SIG-M5 treated with dmso at 0.1 percent for 504 hours (cell line): ENCODE results near the gene VAC14.

ENCODE experiments used
- DNase-seq: peaks from one replicate; lab custom pipeline; 2025; ENCODE audit not compliant: unreplicated experiment; lab: John Stamatoyannopoulos, UW

VAC14 gene

DNA sequence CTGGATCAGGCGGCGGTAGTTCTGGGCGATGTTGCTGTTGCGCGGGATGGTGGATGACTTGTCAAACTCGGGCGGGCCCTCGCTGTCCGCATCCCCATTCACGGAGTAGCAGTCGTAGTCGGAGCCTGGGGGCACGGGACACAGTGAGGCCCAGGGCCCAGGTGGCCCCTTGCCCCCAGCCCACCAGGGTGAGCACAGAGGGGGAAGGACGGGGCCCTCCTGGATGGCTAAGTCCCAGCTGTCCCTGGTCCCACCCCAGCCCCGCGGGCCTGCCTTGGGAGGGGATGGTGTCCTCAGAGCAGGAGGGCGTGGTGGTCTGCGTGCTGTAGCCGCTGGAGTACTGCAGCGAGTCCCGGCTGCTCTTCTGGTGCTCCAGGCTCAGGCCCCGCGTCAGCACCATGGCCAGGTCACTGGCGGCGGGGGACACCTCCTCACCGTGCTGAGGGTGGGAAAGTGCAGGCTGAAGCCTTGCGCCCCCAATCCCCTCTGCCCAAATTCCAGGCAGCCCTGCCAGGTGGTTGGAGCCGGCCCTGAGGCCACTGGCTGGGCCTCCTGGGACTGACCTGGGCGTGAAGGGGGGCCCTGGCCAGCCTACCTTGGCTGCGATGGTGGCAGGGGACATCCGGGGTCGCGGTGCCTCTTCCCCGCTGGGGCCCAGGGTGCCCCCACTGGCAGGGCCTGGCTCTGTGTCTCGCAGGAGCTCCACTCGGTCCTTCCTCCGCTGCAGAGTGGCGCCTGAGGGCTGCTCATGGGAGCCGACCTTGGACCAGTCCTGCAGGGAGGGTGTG lies 136.4 kb downstream of the VAC14 start:
- no peak for DNase-seq

DNA sequence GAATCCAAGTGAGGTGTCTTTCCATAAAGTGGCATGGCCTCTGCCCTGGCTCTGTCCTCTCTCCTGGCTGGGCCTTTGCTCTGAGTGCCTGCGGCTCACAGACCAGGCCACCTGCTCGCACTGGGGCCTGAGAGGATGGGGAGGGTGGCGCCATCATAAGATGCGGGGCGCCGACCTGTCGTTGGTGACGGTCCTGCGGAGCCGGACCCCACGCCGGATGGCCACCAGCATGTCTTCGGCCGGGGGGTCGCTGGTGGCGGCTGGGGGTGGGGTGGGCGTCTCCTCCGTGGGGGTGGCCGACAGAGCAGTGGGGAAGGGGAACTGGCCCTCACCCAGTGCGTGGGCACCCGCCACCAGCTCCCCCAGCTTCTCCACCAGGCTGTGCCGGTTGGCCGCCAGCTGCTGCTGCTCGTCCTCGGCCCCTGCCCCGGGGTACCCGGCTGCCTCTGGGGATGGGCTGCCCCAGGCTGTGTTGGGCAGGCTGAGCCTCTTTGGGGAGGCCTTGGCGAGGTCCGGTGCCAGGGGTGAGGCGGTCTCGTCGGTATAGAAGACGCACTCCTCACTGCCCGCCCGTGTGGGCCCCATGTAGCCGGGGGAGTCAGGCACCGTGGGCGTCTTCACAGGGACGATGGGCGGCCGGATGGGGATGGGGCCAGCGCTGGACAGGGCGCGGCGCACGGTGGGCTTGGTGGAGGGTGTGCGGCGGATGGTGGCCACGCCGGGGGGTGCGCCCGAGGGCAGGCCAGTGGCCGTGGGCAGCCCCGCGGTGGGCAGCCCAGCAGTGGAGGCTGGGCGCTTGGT lies 137.2 kb downstream of the VAC14 start:
- no peak for DNase-seq

DNA sequence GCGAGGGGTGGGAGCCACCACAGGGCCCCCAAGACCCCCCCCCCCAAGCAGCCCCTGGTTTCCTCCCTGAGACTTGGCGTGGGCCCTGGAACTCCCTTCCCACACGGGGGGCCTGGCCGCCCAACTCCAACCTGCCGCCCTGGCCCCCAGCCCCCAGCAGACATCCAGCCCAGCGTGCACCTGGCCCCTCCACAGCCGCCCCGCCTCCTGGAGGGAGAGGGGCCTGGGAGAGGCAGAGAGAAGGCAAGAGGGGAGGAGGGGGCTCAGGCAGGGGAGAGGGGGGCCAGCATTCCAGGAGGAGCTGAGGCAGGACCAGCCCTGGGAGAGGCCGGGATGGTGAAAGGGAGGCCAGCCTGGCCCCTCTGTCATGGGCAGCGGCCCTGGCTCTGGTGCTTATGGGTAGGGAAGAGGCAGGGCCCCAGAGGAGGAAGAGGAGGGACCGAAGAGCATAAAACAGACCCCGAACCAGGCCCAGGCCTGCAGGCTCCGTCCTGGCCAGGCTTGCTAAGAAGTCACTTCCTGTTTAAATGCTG lies 137.9 kb downstream of the VAC14 start:
- DNase-seq: no peak

DNA sequence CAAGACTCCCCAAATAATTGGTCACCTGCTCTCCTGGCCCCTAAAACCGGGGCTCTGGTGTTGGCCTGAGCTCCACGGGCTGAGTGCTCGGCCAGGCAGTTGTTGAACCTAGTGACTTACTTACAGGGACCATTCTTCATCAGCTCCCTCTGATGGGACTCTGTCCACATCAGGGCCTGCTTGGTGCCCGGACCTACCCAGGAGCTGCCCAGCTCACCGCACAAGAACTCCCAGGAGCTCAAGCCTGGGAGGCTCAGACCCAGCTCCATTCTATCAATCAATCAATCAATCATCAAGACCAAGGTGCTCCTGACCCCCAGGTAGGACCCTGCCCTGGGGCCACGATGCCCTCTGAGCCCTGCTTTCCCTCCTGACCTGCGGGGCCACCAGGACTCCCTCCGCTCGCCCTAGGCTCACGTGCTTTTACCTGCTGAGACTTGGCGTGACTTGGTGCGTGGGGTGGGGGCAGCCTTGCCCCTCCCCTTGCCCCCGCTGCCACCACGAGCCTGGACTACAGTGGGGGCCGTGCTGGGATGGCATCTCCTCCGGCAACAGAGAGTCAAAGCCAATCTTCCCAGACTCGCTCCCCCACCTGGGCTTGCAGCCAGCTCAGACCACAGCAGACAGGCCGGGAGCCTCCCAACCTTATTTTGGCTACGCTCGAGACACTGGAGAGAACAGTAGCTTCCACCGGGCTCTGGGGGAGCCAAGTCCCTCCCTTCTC lies 138.9 kb downstream of the VAC14 start:
- DNase-seq: no peak

DNA sequence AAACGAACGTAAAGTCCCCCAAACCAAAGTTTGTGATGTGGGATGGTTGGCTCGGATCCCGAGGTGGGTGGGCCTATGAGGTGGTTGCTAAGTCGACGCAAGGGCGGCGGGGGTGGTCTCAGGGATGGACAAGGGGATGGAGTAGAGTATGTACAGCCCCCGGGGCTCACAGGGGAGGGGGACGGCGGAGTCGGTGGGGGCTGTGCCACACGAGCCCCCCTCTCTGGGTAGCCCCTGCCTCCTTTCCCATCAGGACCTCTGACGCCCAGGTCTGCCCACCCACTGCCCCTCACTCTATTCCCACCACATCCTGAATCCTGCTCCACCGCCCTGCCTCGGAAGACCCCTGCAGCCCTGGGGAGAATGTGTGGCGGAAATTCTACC lies 139.4 kb downstream of the VAC14 start:
- DNase-seq: no peak

DNA sequence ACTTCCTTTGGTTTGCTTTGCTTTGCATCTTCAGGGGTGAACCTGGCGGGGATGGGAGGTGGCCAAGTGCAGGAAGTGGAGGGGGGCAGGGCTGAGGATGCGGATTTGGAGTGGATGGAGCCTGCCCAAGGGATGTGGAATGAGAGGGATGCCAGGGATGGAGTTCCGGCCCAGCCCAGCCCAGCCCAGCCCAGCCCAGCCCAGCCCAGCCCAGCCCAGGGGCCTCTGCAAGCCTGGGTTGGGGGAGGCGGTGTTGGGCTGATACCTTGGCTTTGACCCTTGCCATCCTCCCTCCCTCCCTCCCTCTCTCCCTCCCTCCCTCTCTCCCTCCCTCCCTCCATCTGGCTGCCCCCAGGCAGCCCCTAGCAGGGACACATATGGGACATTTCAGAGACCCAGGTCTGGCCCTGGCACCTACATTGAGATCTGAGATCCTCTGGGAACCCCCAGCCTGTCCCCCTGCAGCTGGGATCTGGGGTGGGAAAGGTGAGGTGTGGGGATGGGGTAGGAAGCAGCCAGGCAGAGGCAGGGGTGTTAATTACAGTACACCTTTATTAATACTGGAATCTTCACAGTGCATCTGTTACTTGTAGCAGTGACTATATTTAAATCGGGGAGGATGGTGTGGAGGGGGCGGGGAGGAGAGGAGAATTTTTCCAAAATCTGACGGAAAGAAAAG lies 140.1 kb downstream of the VAC14 start:
- no peak for DNase-seq

DNA sequence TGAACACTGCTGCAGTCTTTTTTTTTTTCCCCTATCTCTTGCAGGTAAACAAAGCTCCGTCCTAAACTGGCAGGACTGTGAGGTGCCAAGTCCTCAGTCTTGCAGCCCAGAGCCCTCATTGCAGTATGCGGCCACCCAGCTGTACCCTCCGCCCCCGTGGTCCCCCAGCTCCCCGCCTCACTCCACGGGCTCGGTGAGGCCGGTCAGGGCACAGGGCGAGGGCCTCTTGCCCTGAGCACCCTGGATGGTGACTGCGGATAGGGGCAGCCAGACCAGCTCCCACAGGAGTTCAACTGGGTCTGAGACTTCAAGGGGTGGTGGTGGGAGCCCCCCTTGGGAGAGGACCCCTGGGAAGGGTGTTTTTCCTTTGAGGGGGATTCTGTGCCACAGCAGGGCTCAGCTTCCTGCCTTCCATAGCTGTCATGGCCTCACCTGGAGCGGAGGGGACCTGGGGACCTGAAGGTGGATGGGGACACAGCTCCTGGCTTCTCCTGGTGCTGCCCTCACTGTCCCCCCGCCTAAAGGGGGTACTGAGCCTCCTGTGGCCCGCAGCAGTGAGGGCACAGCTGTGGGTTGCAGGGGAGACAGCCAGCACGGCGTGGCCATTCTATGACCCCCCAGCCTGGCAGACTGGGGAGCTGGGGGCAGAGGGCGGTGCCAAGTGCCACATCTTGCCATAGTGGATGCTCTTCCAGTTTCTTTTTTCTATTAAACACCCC lies 140.8 kb downstream of the VAC14 start:
- DNase-seq: no peak

DNA sequence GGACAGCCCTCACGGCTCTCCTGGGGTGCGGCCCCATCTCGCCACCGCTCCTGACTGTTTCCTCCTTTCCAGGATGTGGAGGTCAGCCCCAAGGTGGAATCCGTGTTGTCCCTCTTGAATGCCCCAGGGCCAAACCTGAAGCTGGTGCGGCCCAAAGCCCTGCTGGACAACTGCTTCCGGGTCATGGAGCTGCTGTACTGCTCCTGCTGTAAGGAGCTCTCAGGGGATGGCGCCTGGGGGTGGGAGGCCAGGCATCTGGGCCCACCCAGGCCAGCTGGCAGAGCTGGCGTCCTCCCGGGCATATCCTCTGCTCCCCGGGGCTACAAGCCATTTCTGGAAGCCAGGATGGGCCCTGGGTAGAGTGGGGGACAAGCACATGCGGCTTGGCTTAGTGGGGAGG lies 141.4 kb downstream of the VAC14 start:
- no peak for DNase-seq

DNA sequence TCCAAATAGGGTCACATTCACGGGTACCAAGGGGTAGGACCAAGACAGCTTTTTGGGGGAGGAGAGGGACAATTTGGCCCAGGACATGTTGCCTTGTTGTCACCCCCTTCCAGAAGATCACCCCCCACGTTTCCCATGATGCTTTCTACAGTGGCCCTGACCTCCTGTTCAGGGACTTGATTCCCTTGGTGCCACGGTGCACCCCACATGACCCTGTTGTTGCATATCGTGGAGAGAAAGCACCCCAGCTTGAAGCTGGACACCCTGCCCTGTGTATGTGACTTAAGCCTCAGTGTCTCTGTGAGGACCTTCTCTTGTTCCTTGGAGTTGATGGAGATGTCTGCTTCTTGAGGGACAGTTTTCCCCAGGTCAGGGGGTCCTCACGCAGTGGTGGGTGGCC lies 142.0 kb downstream of the VAC14 start:
- DNase-seq: no peak

DNA sequence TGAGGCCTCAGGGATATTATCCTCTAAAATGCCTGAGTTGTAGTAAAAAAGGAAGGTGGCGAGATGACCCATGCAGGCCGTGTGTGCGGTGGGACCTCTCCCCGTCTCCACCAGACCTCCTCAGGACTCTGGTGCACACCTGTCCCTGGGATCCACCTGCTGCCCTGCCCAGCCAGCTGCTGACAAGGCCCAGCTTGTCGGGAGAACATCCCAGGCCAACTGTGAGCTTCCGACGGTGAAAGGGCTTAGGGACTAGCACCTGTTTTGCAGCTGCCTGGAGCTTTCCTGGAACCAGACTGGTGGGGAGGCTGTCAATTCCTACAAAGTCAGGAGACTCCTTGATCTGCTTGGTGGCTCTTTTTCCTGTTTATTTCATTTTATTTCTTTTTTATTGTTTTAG lies 143.0 kb downstream of the VAC14 start:
- DNase-seq: no peak

DNA sequence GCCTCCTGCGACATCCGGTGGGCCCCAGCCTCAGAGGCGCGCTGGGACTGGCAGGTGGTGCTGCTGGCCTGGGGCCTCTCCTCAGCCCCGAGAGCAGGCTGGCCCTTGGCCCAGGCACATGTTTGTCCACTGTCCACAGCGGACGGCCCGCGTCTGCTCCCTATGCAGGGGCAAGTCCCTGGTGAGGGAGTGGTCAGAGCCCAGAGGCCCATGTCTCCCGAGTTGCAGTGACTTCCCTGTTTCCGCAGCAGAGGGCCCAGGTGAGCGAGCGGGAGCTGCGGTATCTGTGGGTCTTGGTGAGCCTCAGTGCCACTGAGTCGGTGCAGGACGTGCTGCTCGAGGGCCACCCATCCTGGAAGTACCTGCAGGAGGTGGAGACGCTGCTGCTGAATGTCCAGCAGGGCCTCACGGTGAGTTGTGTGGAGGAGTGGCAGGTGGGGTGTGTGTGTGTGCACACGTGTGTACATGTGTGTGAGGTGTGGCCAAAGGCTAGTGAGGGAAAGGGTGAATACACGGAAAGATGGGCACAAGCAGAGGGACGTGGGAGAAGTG lies 144.2 kb downstream of the VAC14 start:
- no peak for DNase-seq

DNA sequence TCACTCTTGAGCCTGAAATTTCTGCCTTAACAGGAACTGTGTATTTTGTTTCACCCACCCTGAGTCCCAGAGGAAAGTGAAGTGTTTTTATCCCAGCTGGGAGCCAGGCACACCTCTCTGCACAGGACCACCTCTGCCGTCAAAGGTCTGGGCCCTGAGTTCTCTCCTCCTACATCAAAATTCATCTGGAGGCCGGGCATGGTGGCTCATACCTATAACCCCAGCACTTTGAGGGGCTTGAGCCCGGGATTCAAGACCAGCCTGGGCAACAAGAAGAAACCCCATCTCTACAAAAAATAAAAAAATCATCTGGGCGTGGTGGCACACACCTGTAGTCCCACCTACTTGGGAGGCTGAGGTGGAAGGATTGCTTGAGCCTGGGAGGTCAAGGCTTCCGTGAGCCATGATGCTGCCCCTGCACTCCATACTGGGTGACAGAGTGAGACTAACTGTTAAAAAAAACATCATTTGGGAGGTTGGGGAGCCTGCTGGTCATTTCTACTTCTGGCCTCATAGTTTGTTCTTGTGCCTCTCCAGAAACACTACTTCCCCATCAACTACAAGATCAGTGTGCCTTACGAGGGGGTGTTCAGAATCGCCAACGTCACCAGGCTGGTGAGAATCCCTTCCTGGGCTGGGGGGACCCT lies 144.8 kb downstream of the VAC14 start:
- no peak for DNase-seq

DNA sequence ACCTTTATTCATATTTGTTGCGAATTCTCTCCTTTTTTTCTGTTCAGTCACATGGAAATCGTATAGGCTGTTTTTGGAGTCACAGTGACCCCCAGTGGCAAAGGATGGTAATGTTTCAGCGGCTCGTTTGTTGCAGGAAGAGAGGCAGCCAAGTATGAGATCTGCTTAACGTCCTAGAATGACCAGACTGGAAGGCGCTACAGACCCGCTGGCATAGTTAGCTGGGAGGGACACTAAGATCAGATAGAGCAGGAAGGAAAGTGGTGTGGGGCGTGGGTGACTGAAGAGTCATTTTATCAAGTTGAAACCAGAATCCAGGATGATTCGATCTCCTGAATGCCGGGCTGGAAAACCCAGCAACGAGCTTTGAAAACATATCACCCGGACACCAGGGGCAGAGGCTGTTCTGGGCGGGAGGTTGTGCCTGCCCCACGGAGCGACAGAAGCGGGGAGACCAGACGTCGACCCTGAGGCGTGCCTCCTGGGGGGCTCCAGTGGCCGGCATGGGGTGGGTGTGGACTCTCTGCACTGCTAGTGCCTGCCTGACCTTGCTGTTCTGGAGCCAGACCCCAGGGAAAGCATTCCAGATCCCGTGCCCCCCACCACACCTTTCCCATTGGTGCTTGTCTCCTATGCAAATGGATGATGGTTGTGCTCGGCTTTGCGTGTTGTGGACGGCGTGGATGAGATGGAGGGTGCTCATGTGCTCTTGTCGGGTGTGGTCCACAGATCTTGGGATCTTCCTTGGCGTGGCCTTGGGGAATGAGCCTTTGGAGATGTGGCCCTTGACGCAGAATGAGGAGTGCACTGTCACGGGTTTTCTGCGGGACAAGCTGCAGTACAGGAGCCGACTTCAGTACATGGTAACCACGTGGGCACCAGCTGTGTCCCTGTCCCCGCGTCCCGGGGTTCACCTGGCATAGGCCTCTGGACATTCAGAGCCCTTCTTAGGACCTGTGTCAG lies 146.9 kb downstream of the VAC14 start:
- peak; percentile 78 for DNase-seq

DNA sequence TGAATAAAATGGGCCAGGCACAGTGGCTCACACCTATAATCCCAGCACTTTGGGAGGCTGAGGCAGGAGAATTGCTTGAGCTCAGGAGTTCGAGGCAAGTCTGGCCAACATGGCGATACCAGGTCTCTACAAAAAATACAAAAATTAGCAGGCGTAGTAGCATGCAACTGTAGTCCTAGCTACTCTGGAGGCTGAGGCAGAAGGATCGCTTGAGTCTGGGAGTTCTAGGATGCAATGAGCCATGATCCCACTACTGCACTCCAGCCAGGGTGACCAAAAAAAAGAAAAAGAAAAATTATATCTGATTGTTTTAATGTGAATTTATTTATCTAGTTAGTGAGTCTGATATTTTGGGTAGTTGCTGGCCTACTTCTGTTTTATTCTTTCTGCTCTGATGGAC lies 147.6 kb downstream of the VAC14 start:
- DNase-seq: no peak

DNA sequence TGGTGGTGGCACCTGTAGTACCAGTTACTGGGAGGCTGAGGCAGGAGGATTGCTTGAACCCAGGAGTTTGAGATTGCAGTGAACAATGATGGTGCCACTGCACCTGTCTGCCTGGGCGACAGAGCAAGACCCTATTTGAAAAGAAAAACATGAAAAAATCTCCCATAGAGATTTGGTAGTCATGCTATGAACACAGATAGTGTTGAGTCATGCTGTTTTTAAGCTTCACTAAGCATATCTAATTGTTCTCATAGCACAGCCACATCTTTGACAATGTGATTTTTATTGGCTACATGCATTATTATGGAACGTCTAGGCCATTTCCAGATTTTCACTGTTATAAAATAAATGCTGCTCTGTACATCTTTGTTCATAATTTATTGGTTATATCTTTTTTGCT lies 148.6 kb downstream of the VAC14 start:
- no peak for DNase-seq

DNA sequence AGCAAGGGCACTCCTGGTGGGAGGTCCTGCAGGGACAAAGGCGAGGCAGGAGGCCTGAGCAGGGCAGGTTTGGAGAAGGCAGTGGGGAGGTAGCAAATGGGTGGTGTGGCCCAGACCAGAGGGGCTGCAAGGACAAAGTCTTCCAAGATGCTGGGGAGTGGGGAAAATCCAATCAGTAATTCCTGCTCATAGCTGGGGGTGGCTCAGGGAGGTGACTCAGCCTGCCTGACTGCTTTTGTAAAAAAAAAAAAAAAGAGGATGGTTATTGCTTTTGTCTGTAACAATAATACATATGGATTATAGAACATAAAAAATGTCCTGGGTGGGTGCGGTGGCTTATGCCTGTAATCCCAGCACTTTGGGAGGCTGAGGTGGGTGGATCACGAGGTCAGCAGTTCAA lies 149.4 kb downstream of the VAC14 start:
- DNase-seq: no peak

DNA sequence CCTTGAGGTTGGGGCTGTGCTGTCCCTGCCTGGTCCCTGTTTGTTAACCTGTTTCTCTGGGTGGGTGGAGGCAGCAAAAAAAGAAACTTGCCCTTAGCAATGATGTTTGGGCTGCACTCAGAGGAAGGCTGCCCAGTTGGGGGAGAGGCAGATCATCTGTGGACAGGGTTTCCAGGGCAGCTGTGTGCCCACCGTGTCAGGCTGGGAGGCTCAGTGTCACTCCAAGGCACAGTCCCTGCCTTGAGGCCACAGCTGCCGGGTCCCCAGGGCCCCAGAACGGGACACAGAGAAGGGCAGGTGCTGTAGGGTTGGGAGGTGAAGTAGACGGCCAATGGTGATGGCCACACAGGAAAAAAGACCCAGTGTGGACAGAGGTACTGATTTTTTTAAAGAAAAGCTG lies 150.7 kb downstream of the VAC14 start:
- DNase-seq: no peak

DNA sequence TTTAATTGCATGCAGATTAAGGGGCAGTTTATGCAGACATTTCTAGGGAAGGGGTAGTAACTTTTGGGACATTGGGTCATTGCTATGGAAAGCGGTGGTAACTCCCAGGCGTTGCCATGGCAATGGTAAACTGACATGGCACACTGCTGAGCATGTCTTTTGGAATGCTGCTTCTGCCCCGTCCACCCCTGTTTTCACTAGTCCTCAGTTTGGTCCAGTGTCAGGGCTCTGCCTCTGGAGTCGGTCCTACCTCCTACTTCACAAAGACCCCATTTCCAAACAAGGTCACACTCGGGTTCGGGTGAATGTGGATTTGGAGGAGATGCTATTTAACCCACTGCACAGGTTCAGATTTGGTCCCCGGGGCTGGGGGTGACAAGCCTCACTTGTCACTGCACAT lies 151.7 kb downstream of the VAC14 start:
- DNase-seq: no peak

DNA sequence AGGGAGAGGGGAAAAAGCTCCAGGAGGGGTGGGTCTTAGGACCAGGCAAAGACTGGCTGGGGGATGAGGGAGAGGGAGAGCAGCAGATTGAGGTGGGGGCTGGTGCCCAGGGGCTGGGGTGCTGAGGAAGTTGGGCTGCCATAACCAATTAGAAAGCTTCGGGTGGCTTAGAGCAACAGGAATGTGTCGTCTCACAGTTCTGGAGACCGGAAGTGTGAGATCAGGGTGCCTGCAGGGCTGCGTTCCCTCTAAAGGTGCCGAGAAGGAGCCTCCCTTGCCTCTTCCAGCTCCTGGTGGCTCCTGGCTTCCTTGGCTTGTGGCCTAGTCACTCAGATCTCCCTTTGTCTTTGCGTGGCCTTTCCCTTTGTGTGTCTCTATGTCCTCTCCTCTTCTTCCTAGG lies 152.4 kb downstream of the VAC14 start:
- DNase-seq: no peak
